Smooth muscle cell of the brain vasculature (primary cell): ENCODE results near the gene PRPF19.

ENCODE experiments used
- DNase-seq: peaks from one replicate; pipeline ENCODE4 v3.0.0-alpha.2; 2012; ENCODE audit warnings: low read depth, low spot score

PRPF19 gene

GRCh38 chr11:60906132-60906972, at the start of gene PRPF19:
PRPF19 (minus strand) TSS chr11:60906585; CDS start chr11:60906382, 203 bp downstream.
- DNase-seq: peak; percentile 83

GRCh38 chr11:60955571-60955970, 49.2 kb upstream of the PRPF19 start:
- no peak for DNase-seq

- DNase-seq: no peak
These were observed 48.0 kb upstream of the PRPF19 start for GRCh38 chr11:60954421-60954820.

- DNase-seq: no peak
These were observed 47.4 kb upstream of the PRPF19 start for GRCh38 chr11:60953781-60954180.

- DNase-seq: no peak
These were observed 46.4 kb upstream of the PRPF19 start for GRCh38 chr11:60952742-60953170.

- DNase-seq: no peak
These were observed 45.7 kb upstream of the PRPF19 start, which contains the start of gene SLC15A3 for GRCh38 chr11:60951904-60952741. SLC15A3 (minus strand) TSS chr11:60952176; CDS start chr11:60951551, 625 bp downstream.

GRCh38 chr11:60951606-60951903, 45.2 kb upstream of the PRPF19 start:
- DNase-seq: no peak

- DNase-seq: no peak
These were observed 44.7 kb upstream of the PRPF19 start for GRCh38 chr11:60950933-60951605.

GRCh38 chr11:60950024-60950423, 43.6 kb upstream of the PRPF19 start:
- no peak for DNase-seq

- no peak for DNase-seq
These were observed 41.9 kb upstream of the PRPF19 start for GRCh38 chr11:60948250-60948649.

- DNase-seq: no peak
These were observed 41.3 kb upstream of the PRPF19 start for GRCh38 chr11:60947700-60948099.

GRCh38 chr11:60946601-60947264, 40.3 kb upstream of the PRPF19 start:
- no peak for DNase-seq

GRCh38 chr11:60945295-60945667, 38.9 kb upstream of the PRPF19 start:
- DNase-seq: no peak

- DNase-seq: no peak
These were observed 38.3 kb upstream of the PRPF19 start for GRCh38 chr11:60944490-60945294.

GRCh38 chr11:60942970-60943565, 36.7 kb upstream of the PRPF19 start:
- no peak for DNase-seq

- DNase-seq: no peak
These were observed 35.8 kb upstream of the PRPF19 start for GRCh38 chr11:60942219-60942618.

GRCh38 chr11:60941371-60942119, 35.2 kb upstream of the PRPF19 start:
- no peak for DNase-seq

GRCh38 chr11:60939855-60940254, 33.5 kb upstream of the PRPF19 start:
- no peak for DNase-seq

- DNase-seq: no peak
These were observed 32.9 kb upstream of the PRPF19 start for GRCh38 chr11:60939301-60939700.

- DNase-seq: no peak
These were observed 32.1 kb upstream of the PRPF19 start for GRCh38 chr11:60938500-60938899.
